T-cell (primary cell): ENCODE measurements around the gene CALR3. TPM values are rescaled to one million over a fixed set of nuclear protein-coding genes. Genes with fewer than 3 reads are reported as not detected.
"Not testable (repeated sequence)": the region's sequence is repeated elsewhere in the genome, so short reads cannot be mapped to it uniquely, and the experiment has no call there.

ENCODE experiments used
- ATAC-seq, 4 experiments: fragments of 200-7000 bp in 3 of 4; fragments of 150-1000 bp in 1 of 4; cut with Tn5 transposase; replicated peaks in 1 of 4; 1 replicate in 3 of 4; 2 replicates in 1 of 4; pipeline ENCODE4 v1.10.0; 2021; ENCODE audit warnings: moderate library complexity in 3 of 4, mild to moderate bottlenecking in 2 of 4, moderate number of reproducible peaks in 1 of 4
- CTCF ChIA-PET, 2 donors: fragments of 300-600 bp; sonication (Branson Sonifier 250); formaldehyde crosslinking; loops; one replicate each; lab custom pipeline; 2022; ENCODE audit warnings: antibody characterized with exemption in 2 of 2; lab: Charles Lee
- POLR2A ChIA-PET, 2 donors: fragments of 300-600 bp; sonication (Branson Sonifier 250); formaldehyde crosslinking; loops; one replicate each; lab custom pipeline; 2022; ENCODE audit warnings: antibody characterized with exemption in 2 of 2; lab: Charles Lee
- DNase-seq, 35 experiments: peaks; one replicate each; pipeline versions ENCODE4 v3.0.0 to v3.0.0-alpha.2; 2013 to 2023
- H3K27ac ChIP-seq: one replicate; pipeline ENCODE4 v1.5.1; 2013; ENCODE audit warnings: low read length
- H3K27me3 ChIP-seq, 2 experiments: replicated peaks in 1 of 2; 1 replicate in 1 of 2; 2 replicates in 1 of 2; pipeline versions ENCODE4 v1.6.1 to v1.7.0; 2013; ENCODE audit warnings: low read length in 1 of 2, mixed read lengths in 1 of 2; ENCODE audit not compliant: control insufficient read depth in 2 of 2, insufficient read depth in 2 of 2; ENCODE audit errors: extremely low read depth in 1 of 2
- H3K36me3 ChIP-seq, 2 donors: 1 replicate in 1 of 2; 2 replicates in 1 of 2; pipeline versions ENCODE4 v1.6.1 to v1.7.0; 2013; ENCODE audit warnings: low read length in 1 of 2; ENCODE audit not compliant: control insufficient read depth in 2 of 2, insufficient read depth in 1 of 2; ENCODE audit errors: extremely low read depth in 1 of 2
- H3K4me1 ChIP-seq, 2 experiments: 1 replicate in 1 of 2; 2 replicates in 1 of 2; pipeline versions ENCODE4 v1.6.1 to v1.7.0; 2013; ENCODE audit warnings: low read length in 2 of 2, mixed read lengths in 1 of 2; ENCODE audit not compliant: insufficient read depth in 2 of 2, control insufficient read depth in 1 of 2; ENCODE audit errors: extremely low read depth in 1 of 2
- H3K4me3 ChIP-seq, 2 donors: 1 replicate in 1 of 2; 2 replicates in 1 of 2; pipeline versions ENCODE4 v1.5.1 to v1.7.0; 2013; ENCODE audit warnings: mild to moderate bottlenecking in 2 of 2, low read length in 1 of 2, moderate library complexity in 1 of 2; ENCODE audit not compliant: control insufficient read depth in 1 of 2; ENCODE audit errors: extremely low read depth in 1 of 2
- H3K9me3 ChIP-seq: 2 replicates; pipeline ENCODE4 v1.7.0; 2013
- H3K27ac Mint-ChIP-seq, 2 donors: one replicate each; pipeline ENCODE4 v1.8.0; 2020 to 2021; ENCODE audit warnings: mild to moderate bottlenecking in 2 of 2, mixed read lengths in 2 of 2
- H3K27me3 Mint-ChIP-seq, 2 donors: one replicate each; pipeline ENCODE4 v1.8.0; 2021 to 2022; ENCODE audit warnings: mixed read lengths in 2 of 2
- H3K36me3 Mint-ChIP-seq: one replicate; pipeline ENCODE4 v1.8.0; 2021; ENCODE audit warnings: mixed read lengths
- H3K4me1 Mint-ChIP-seq, 3 donors: one replicate each; pipeline ENCODE4 v1.8.0; 2020 to 2022; ENCODE audit warnings: mixed read lengths in 3 of 3, mild to moderate bottlenecking in 1 of 3
- H3K4me3 Mint-ChIP-seq, 3 donors: one replicate each; pipeline ENCODE4 v1.8.0; 2020 to 2022; ENCODE audit warnings: mild to moderate bottlenecking in 3 of 3, mixed read lengths in 3 of 3, moderate library complexity in 3 of 3
- H3K9me3 Mint-ChIP-seq, 3 donors: one replicate each; pipeline ENCODE4 v1.8.0; 2020 to 2022; ENCODE audit warnings: mixed read lengths in 3 of 3
- WGBS: methylation state at CpG from one replicate; pipeline ENCODE4 v1.1.5; 2013; ENCODE audit warnings: missing lambda C conversion rate; ENCODE audit not compliant: insufficient coverage; 5-methylcytosine and 5-hydroxymethylcytosine counted together
- total RNA-seq, 35 experiments: library from RNA in 6 of 35; stranded (reverse) in 6 of 35; fragments of 120-200 nt in 1 of 35; gene quantifications; one replicate each; pipeline versions ENCODE4 v1.2.1 to v1.2.4 and lab custom pipeline; 2013 to 2026

The CALR3 gene
- total RNA-seq, 5 donors from 2014 or later (not counting 1 experiment from before 2014, with no cell fraction given), result not detected

DNA sequence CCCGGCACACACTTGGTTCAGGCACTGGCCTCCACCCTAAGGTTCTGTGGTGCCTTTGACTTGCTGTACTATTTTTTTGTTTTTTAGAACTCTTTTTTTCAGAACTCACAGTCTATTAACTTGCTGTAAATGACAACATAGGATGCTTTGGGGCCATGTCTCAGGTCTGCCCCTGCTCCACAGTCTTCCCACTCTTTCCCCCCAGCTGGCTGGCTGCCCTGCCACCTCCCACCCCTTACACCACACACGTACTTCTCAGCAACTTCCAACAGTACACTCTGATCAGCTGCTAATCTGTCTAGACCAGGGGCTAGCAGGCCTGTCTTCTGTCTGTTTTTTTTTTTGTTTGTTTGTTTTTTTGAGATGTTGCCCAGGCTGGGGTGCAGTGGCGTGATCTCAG lies 8.3 kb upstream of the CALR3 start:
- no peaks in the 10 kb centered on the region for H3K9me3 ChIP-seq
- no peaks in the 10 kb centered on the region for H3K27me3 ChIP-seq
- H3K4me1 ChIP-seq, result no peaks in the 10 kb centered on the region
- ATAC-seq (no peak), DNase-seq (no peak)
- POLR2A ChIA-PET, result no interaction called here
- no peak overlapping the region for H3K4me3 ChIP-seq
- Mint-ChIP-seq H3K4me1 (peaks cover 0 to 2% (median 0%) of the 10 kb centered on the region in 3 donors), H3K9me3 (no peaks in the 10 kb centered on the region), H3K27ac (no peak overlapping the region), H3K27me3 (no peaks in the 10 kb centered on the region), H3K4me3 (no peak overlapping the region), H3K36me3 (peaks cover 15% of the 10 kb centered on the region)
- H3K36me3 ChIP-seq, result peaks cover 2% of the 10 kb centered on the region in 2 donors
- CTCF ChIA-PET, result interaction anchor here in 1 of 2 donors (0.6 kb wide), 1 partner anchor 209 kb away, joined by 3 read pairs; no protein-coding TSS in a partner anchor
- WGBS, result 100% methylated on average over 1 of the region's 3 CpGs
- no peak overlapping the region for H3K27ac ChIP-seq

- 97% methylated on average over 3 of the region's 6 CpGs for WGBS
- no peaks in the 10 kb centered on the region for H3K27me3 ChIP-seq
- H3K27ac Mint-ChIP-seq, result no peak overlapping the region
- CTCF ChIA-PET, result no interaction called here
- H3K9me3 ChIP-seq, result no peaks in the 10 kb centered on the region
- peaks cover 12 to 16% (median 14%) of the 10 kb centered on the region in 3 donors for H3K4me1 Mint-ChIP-seq
- H3K4me3 Mint-ChIP-seq, result peak overlapping the region; percentile 36 to 88 (median 59)
- peaks cover 4% of the 10 kb centered on the region for H3K36me3 Mint-ChIP-seq
- POLR2A ChIA-PET, result interaction anchor here in 1 of 2 donors (0.6 kb wide), 1 partner anchor 31 kb away, joined by 6 read pairs; no protein-coding TSS in a partner anchor
- H3K4me1 ChIP-seq, result peaks cover 0 to 16% of the 10 kb centered on the region in 2 experiments
- H3K27ac ChIP-seq, result no peak overlapping the region
- H3K9me3 Mint-ChIP-seq, result no peaks in the 10 kb centered on the region
- ATAC-seq (no peak), DNase-seq (no peak)
- no peaks in the 10 kb centered on the region for H3K27me3 Mint-ChIP-seq
- no peaks in the 10 kb centered on the region for H3K36me3 ChIP-seq
- H3K4me3 ChIP-seq, result no peak overlapping the region
Observed at GRCh38 chr19:16497837-16498236, 1.9 kb upstream of the CALR3 start.

DNA sequence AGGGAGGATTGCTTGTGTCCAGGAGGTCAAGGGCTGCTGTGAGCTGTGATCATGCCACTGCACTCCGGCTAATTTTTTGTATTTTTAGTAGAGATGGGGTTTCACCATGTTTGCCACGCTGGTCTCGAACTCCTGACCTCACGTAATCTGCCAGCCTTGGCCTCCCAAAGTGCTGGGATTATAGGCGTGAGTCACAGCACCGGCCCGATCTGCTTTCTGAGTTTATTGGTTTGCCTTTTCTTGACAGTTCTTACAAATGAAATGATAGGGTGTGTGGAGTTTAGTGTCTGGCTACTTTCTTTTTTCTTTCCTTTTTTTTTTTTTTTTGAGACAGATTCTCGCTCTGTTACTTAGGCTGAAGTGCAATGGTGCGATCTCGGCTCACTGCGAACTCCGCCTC lies 1.1 kb upstream of the CALR3 start:
- ATAC-seq (no peak), DNase-seq (no peak)
- H3K27ac ChIP-seq, result no peak overlapping the region
- ChIA-PET POLR2A (no interaction called here), CTCF (no interaction called here)
- H3K27ac Mint-ChIP-seq, result no peak overlapping the region
- 95% methylated on average over 7 of the region's 12 CpGs for WGBS
- H3K36me3 Mint-ChIP-seq, result peaks cover 4% of the 10 kb centered on the region
- H3K9me3 ChIP-seq, result no peaks in the 10 kb centered on the region
- no peaks in the 10 kb centered on the region for H3K9me3 Mint-ChIP-seq
- H3K27me3 ChIP-seq, result no peaks in the 10 kb centered on the region
- peaks cover 12 to 16% (median 14%) of the 10 kb centered on the region in 3 donors for H3K4me1 Mint-ChIP-seq
- no peaks in the 10 kb centered on the region for H3K36me3 ChIP-seq
- peaks cover 0 to 16% of the 10 kb centered on the region in 2 experiments for H3K4me1 ChIP-seq
- H3K4me3 ChIP-seq, result no peak overlapping the region
- peak overlapping the region; percentile 44 to 88 (median 62) for H3K4me3 Mint-ChIP-seq
- H3K27me3 Mint-ChIP-seq, result no peaks in the 10 kb centered on the region

DNA sequence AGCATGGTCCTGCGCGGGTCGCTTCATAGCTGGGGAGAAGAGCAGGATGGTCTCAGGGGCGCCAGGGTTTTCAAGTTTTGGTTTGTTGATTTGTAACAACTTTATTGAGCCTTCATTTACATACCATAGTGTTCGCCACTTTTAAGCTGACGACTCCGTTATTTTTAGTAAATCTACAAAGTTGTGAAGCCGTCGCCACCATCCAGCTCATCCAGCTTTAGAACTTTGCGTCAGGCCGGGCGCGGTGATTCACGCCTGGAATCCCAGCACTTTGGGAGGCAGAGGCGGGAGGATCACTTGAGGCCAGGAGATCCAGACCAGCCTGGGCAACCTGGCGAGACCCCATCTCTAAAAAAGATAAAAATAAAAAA lies 631 bp upstream of the CALR3 start:
- DNase-seq (no peak), ATAC-seq (no peak)
- Mint-ChIP-seq H3K9me3 (no peaks in the 10 kb centered on the region), H3K36me3 (peaks cover 4% of the 10 kb centered on the region), H3K4me3 (peak overlapping the region; percentile 88 to 96 (median 89)), H3K27ac (peak overlapping the region; percentile 82 to 93), H3K27me3 (no peaks in the 10 kb centered on the region), H3K4me1 (peaks cover 12 to 16% (median 14%) of the 10 kb centered on the region in 3 donors)
- Histone ChIP-seq H3K9me3 (no peaks in the 10 kb centered on the region), H3K4me1 (peaks cover 0 to 16% of the 10 kb centered on the region in 2 experiments), H3K27ac (peak overlapping the region; percentile 57), H3K4me3 (peak overlapping the region; percentile 64 to 73), H3K27me3 (no peaks in the 10 kb centered on the region), H3K36me3 (no peaks in the 10 kb centered on the region)
- ChIA-PET CTCF (interaction anchor here in 1 of 2 donors (1.2 kb wide), 1 partner anchor 164 kb away, joined by 4 read pairs; the partner anchor contains the start of gene TMEM38A), POLR2A (no interaction called here)
- 49% methylated on average over 11 of the region's 16 CpGs for WGBS

- CTCF ChIA-PET, H3K4me1 ChIP-seq, H3K27ac Mint-ChIP-seq, H3K9me3 Mint-ChIP-seq, ATAC-seq, H3K27me3 Mint-ChIP-seq, DNase-seq, POLR2A ChIA-PET, H3K4me3 Mint-ChIP-seq, H3K27me3 ChIP-seq, H3K4me3 ChIP-seq, H3K36me3 ChIP-seq, H3K27ac ChIP-seq, H3K9me3 ChIP-seq, H3K36me3 Mint-ChIP-seq, H3K4me1 Mint-ChIP-seq: not testable (repeated sequence)
- WGBS, result no CpG with 5 or more reads among the region's 4 CpGs
Observed at GRCh38 chr19:16486476-16486875, 9.5 kb downstream of the CALR3 start.

DNA sequence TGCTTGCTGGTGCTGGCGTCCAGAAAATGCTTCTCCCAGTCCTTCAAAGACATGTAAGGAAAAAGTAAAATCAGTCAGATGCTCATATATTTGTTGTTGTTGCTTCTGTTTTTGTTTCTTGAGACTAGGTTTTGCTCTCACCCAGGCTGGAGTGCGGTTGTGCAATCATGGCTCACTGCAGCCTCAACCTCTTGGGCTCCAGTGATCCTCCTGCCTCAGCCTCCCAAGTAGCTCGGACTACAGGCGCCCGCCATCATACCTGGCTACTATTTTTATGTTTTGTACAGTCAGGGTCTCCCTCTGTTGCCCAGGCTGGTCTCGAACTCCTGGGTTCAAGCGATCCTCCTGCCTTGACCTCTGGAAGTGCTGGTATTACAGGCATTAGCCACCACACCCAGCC lies 13.2 kb downstream of the CALR3 start:
- peaks cover 0 to 3% of the 10 kb centered on the region in 2 experiments for H3K27me3 ChIP-seq
- WGBS, result 93% methylated on average over 3 of the region's 7 CpGs
- H3K27ac ChIP-seq, result no peak overlapping the region
- DNase-seq, result no peak
- Mint-ChIP-seq H3K4me1 (no peaks in the 10 kb centered on the region), H3K27me3 (peaks cover 0 to 1% of the 10 kb centered on the region in 2 donors), H3K27ac (no peak overlapping the region), H3K36me3 (no peaks in the 10 kb centered on the region), H3K9me3 (no peaks in the 10 kb centered on the region), H3K4me3 (no peak overlapping the region)
- ATAC-seq, result no peak
- ChIA-PET POLR2A (no interaction called here), CTCF (no interaction called here)
- H3K4me1 ChIP-seq, result no peaks in the 10 kb centered on the region
- H3K4me3 ChIP-seq, result no peak overlapping the region
- no peaks in the 10 kb centered on the region for H3K36me3 ChIP-seq
- H3K9me3 ChIP-seq, result no peaks in the 10 kb centered on the region
